ENCODE measurements around the gene MKS1. TPM values are rescaled to one million over a fixed set of nuclear protein-coding genes. Genes with fewer than 3 reads are reported as not detected.

The MKS1 gene
- total RNA-seq, 4 donors from 2014 or later, result 10.8 to 17.3 (median 14.7) TPM

DNA sequence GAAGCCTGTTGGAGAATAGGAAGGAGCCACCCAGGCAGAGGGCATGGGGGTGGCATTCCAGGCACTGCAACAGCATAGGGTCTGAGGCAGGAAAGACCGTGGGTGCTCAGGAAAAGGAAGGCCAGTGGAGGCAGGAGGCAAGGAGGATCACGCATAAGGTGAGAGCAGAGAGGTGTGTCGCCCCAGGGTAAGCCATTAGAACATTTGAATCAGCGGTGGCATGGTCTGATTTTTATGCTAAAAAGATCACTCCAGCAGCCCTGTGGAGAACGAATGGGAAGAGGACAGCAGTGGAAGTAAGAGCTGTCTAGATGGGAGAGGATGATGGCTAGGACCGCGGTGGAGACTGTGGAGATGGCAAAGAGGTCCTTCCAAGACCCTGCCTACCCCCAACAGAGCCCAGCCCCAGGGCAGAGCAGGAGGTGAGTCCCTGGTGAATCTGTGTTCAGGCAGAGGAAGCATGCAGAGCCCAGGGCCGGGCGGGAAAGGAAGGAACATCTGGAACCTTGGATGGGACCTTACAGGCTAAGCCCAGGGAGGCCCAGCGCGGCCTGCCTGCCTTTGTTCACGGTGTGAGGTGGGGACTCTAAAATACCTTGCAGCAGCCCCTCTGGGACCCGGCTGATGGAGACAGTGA lies 27.2 kb upstream of the MKS1 start:
- 81 to 85% methylated on average over 13 of the region's 13 CpGs for WGBS, 2 donors
- DNase-seq (ENCODE audit: low spot score in 2 of 2), result no peak
- intact Hi-C loops (cut with DNase I; ENCODE audit: low total_unique reads), result no loop called here
- H3K4me3 ChIP-seq (ENCODE audit: low read depth, poor library complexity, severe bottlenecking), result no peak overlapping the region
- no peak for TF ChIP-seq POLR2A (IDR thresholded peaks at IDR 0.05)
- TF ChIP-seq, protein P1, sequence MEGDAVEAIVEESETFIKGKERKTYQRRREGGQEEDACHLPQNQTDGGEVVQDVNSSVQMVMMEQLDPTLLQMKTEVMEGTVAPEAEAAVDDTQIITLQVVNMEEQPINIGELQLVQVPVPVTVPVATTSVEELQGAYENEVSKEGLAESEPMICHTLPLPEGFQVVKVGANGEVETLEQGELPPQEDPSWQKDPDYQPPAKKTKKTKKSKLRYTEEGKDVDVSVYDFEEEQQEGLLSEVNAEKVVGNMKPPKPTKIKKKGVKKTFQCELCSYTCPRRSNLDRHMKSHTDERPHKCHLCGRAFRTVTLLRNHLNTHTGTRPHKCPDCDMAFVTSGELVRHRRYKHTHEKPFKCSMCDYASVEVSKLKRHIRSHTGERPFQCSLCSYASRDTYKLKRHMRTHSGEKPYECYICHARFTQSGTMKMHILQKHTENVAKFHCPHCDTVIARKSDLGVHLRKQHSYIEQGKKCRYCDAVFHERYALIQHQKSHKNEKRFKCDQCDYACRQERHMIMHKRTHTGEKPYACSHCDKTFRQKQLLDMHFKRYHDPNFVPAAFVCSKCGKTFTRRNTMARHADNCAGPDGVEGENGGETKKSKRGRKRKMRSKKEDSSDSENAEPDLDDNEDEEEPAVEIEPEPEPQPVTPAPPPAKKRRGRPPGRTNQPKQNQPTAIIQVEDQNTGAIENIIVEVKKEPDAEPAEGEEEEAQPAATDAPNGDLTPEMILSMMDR (IDR thresholded peaks at IDR 0.05), result no peak

DNA sequence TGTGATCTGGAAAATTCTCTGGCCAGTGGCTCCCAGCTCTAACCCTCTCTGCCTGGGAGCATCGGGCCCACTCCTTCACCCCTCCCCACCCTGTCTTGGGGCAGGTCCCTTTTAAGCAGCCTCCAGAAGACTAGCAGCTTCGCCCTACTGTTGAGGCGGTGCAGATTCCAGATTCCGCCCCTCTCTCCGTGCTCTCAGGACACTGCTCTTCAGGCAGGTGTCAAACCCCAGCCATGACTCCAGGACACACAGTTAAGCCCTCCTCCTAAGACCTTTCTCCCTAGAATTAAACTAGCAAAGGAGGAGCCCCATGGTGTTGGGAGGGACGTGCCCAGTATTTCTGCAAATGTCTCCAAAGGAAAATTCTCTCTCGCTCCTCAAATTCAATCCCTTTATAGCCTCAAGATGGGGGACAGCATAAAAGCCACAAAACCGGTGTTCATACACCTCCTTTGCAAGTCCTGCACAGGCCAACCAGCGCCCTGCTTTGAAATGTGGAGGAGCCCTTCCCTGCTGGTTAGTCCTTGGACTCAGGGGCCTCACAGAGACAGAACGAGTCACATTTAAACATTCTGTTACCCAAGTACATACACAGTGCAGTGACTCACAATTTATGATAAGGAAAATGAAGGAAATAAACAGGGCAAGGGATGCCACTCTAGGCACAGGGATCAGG lies 26.5 kb upstream of the MKS1 start:
- H3K4me3 ChIP-seq (ENCODE audit: low read depth, poor library complexity, severe bottlenecking), result no peak overlapping the region
- TF ChIP-seq, protein P1 (IDR thresholded peaks at IDR 0.05), result no peak
- no peak for TF ChIP-seq POLR2A (IDR thresholded peaks at IDR 0.05)
- 67 to 70% methylated on average over 10 of the region's 10 CpGs for WGBS, 2 donors
- intact Hi-C loops (cut with DNase I; ENCODE audit: low total_unique reads), result no loop called here
- no peak for DNase-seq (ENCODE audit: low spot score in 2 of 2)

DNA sequence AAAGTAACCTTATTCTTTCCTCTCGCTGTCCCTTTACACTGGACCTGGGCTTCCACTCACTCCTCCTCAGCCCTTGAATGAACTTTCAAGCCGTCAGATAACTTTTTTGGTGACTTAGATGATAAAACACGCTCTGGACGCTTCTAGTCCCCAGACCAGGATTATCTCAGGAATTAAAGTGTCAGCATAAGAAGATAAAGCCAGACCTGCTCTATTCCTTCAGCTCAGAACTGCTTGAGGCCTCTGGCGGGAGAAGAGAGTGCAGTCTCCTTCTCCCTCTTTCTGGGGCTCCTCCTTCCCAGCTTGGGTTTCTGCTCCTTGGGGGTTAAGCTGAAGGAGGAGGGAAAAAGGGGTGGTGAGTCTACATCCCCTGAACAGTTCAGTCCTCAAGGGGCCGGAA lies 25.9 kb upstream of the MKS1 start:
- H3K4me3 ChIP-seq (ENCODE audit: low read depth, poor library complexity, severe bottlenecking), result no peak overlapping the region
- WGBS, 2 donors, result 77 to 78% methylated on average over 6 of the region's 6 CpGs
- no peak for DNase-seq (ENCODE audit: low spot score in 2 of 2)
- intact Hi-C loops (cut with DNase I; ENCODE audit: low total_unique reads), result no loop called here
- TF ChIP-seq, protein P1 (IDR thresholded peaks at IDR 0.05), result no peak
- no peak for TF ChIP-seq POLR2A (IDR thresholded peaks at IDR 0.05)

DNA sequence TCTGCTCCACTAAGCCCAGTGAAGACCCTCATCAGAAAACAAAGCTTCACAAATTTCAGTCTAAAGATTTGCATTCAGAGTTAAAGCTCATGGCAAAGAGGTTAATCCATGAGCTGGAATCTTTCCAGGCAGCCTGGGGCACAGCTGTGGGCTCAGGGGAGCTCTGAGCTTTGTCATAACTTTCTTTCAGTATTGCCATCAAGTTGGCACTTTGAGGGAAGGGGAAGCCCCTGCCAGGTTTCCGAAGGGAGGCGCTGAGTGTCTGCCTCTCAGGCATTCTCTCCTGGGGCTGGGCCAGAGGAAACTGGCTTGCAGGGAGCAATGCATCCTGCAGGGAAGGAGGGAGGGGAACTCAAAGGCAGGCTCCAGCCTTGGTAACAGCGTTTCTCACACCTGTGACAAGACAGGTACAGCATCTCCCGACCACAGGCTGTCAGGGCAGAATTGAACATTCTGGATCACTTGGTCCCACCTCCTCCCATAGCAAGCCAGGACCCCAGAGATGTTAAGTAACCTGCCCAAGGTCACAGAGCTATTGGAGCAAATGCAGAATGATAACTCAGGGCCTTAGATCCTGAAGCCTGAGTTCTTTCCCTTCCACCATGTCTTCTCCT lies 23.2 kb upstream of the MKS1 start:
- no peak overlapping the region for H3K4me3 ChIP-seq (ENCODE audit: low read depth, poor library complexity, severe bottlenecking)
- intact Hi-C loops (cut with DNase I; ENCODE audit: low total_unique reads), result no loop called here
- WGBS, 2 donors, result 9 to 18% methylated on average over 4 of the region's 4 CpGs
- DNase-seq (ENCODE audit: low spot score in 2 of 2), result no peak
- TF ChIP-seq POLR2A (IDR thresholded peaks at IDR 0.05), result no peak
- TF ChIP-seq, protein P1 (IDR thresholded peaks at IDR 0.05), result no peak

DNA sequence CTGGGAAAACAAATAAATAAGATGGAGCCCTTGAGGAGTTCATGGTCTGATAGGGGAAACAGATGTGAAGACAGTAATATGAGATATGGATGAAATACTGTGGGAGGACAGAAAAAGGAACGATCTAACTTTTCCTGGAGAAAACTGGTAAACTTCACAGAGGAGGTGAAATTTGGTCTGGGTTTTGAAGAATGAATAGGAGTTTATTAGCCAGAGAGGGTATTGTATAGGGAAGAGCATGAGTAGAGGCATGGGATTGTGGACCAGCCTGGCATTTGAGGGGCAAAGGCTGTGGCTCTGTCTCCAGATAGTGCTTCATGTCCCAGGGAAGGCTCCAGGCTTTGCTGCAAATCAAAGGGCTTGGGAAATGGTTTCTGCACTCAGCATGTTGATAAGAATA lies 20.9 kb upstream of the MKS1 start:
- intact Hi-C loops (cut with DNase I; ENCODE audit: low total_unique reads), result no loop called here
- TF ChIP-seq, protein P1 (IDR thresholded peaks at IDR 0.05), result no peak
- TF ChIP-seq POLR2A (IDR thresholded peaks at IDR 0.05), result no peak
- WGBS, 2 donors, result 74 to 80% methylated on average over 1 of the region's 1 CpG
- H3K4me3 ChIP-seq (ENCODE audit: low read depth, poor library complexity, severe bottlenecking), result no peak overlapping the region
- DNase-seq (ENCODE audit: low spot score in 2 of 2), result no peak
